Umbilical cord (tissue), 2 donors: ENCODE measurements around the gene DCDC1. TPM values are rescaled to one million over a fixed set of nuclear protein-coding genes. Genes with fewer than 3 reads are reported as not detected.
A peak's percentile ranks its signal among the peaks of the same experiment; 100 is the strongest.

Experiments used
- DNase-seq: peaks from one replicate; pipeline ENCODE4 v3.0.0-alpha.2; 2015; ENCODE audit warnings: low spot score
- total RNA-seq: library from RNA; depleted of rRNA; stranded (reverse); fragments of >200 nt; gene quantifications from one replicate; pipeline ENCODE4 v1.2.3, GENCODE V29; 2014; ENCODE audit warnings: low replicate concordance; ENCODE audit not compliant: insufficient read depth

The DCDC1 gene
- total RNA-seq, 1 donor from 2014 or later = 15.4 TPM

DNA sequence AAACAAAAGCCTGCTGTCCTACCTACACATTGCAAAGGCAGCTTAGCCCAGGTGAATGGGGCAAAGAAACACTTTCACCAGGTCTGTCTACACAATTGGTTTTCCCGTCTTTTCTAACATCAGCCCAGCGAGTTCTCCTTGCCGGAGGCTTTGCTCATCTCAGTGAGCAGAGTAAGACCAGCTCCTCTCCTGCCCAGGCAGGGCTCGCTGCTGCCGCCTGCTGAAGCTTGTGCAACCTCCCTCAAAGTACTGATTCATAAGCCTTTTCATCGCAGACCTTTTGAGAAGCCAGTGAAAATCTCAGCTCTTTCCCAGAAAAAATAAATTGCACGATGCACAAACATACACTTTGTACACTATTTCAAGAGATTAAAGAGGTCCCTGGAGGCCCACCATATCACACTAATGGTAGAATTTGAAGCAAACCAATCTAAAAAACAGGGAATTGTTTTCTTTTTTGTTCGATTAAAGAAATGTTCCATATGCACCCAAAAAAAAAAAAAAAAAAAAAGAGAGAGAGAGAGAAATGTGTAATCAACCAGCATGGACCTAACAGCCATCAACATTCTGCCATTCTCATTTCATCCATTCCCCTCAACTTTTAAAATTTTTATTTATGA, 455.3 kb downstream of the DCDC1 start:
- DNase-seq = peak; percentile 73

DNA sequence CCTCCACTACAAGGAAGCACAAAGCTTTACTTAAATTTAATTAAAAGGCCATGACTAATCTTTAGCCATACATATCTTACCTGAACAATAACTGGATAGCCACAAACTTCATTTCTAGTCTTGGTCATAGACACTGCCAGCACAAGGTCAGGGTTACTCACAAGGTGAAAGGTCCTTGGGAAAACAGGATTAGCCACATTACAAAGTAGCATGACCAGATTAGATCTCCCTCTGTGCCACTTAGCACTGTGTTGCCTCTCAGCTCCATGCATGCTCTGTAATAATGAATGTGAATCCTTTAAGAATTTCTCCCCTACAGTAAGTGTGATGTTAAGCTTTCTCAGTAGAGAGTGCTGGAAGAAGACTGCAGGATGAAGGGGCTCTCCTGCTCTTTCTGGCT, 458.3 kb downstream of the DCDC1 start:
- no peak for DNase-seq

DNA sequence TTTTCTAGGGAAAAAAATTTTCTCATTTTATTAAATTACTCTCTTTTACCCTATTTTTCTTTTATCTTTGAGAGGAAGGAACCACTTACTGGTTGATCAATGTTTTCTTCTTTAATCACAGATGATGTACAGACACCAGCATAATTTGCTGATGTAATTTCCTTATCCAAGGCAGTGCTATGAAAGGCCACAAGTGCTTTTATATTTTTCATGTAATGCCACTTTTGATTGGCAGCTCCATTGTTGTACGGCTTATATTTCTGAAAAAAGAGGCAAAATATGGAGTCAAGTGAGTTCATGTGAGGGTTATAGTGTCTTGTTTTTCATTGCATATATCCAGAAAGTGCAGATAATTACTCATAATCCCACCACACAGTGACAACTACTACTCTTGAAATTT, 460.7 kb downstream of the DCDC1 start:
- no peak for DNase-seq

DNA sequence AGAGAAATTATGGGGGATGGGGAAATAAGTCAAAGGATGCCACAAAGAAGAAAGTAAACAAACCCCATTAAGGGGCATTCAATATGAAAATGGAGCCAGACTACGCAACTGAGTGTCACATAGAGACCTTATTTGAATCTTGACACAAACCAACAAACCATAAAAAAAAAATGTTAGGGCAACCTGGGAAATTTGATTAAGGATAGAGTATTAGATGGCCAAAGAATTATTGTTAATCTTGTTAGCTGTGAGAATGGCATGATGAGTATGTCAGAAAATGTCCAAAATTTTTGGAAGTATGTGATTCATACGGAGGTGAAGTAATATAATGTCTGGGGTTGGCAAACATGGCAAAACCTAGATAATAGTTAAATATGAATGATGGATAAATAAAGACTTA, 461.3 kb downstream of the DCDC1 start:
- DNase-seq = no peak

DNA sequence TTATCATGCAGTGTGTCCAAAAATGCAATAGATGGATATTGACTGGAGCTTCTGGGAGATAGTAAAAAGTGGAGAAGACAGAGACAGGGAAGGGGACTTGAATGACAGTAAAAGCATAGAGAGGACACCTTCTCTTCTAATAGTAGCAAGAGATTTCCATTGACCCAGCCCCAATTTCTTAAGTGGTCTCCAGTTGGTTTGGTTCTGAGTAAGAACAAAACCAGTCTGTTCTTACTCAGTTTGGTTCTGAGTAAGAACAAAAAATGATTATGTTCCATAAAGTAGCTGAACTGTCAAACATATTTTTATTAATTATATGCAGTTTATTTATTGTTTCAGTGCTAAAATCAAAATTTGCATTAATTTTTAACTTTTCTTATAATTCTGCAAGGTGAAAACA, 466.6 kb downstream of the DCDC1 start:
- DNase-seq = no peak

DNA sequence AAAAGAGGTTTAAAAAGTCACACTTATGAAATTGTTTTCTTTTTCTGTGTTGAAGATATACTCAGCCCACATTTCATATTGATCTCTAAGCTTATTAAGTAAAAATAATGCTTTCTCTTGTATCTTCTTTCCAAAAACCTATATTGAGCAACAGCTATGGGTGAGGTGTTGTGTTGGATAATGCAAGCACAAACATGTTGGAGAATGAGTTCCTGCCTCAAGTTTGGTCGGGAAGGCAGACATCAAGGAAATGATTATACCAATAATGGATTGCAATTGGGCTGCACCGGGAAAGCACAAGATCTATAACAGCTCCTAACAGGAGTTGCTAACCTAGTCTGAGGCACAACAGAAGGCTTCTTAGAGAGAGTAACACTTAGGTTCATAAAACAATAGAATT, 474.5 kb downstream of the DCDC1 start:
- DNase-seq = no peak

DNA sequence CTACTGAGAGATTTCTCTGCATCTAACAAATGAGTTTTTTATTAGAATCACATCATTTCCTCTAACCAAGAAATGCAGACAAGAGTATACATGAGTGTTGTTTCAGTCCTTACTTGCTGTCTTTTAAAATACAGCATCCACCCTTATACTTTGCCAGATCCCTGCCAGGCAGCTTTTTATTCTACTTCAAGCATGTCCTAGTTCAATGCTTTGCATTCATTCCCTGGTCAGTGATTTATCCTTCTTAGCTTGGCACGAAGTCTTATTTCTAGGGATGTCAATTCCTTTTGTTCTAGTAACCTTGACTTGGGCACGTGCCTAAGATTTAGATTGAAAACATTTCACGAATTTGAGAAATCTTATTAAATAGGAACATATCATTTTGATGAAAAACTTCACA, 476.2 kb downstream of the DCDC1 start:
- no peak for DNase-seq

DNA sequence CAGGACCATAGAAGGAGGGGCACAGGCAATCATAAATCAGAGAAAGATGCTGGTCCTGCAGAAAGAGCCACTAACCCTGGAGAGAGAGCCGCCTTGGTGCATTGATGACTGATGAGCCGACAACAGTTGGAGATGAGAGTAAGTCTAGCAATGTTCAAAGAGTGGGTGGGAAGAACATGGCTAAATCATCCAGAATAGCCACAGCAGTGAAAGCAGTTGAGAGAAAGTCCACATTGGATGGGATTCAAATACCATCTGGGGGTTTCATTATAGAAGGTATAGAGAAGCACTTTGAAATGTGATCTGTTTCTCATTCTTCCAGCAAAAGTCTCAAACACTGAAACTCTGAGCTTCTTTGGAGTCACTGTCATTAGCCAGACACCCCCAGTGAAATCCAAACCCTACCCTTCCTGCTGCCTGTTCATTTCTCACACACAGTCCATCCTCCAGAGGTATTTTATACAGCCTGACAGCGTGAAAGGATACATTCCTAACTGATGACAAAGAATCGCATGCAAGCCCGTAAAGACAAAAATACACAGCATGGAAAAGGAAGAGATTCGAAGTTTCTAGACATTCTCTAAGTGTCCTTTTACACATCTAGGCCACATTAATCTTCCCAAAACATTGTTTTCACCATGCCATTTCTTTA, 480.3 kb downstream of the DCDC1 start:
- no peak for DNase-seq

DNA sequence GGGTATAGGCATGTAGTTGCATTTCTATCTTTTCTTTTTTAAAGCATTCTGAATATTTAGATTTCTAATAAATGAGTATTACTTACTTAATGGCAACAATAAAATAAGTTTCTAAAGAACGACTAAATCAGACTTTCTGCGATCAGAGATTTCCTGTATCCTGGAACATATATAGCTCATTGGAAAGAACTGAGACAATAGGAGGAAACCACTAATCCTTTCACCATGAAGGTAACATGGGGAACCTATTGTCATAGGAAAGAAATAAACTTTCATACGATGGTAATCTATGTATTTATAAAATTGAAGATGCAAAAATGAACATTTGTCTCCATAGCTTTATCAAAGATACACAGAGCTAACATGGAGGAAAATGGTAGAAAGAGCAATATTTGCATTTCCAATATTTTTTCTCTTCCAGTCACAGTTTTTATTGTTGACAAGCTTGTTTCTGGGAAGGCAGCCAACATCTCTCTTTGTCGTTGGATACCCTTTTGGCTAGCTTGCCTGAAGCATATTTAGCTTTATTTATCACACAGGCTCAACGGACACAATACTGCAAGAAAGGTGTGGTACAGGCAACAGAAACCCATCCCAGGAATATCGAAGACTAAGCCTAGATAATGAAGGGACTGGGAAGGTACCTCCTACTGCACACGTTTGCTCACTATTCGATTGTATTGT, 490.1 kb downstream of the DCDC1 start:
- no peak for DNase-seq

DNA sequence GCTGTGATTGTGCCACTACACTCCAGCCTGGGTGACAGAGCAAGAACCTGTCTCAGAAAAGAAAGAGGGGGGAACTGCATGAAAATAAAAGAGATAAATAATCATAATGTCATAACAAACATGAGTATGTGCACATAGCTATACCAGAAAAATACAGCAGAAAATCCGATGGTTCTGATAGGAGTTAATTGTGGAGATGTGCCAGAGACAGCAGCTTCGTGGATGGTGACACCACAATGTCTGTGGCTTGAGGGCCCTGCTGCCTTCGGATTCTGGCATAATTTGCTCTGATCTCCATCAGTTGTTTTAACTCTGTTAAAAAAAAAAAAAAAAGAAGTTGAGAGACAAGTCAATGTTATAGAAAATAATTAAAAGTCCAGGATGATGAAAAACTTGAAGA, 491.1 kb downstream of the DCDC1 start:
- no peak for DNase-seq

DNA sequence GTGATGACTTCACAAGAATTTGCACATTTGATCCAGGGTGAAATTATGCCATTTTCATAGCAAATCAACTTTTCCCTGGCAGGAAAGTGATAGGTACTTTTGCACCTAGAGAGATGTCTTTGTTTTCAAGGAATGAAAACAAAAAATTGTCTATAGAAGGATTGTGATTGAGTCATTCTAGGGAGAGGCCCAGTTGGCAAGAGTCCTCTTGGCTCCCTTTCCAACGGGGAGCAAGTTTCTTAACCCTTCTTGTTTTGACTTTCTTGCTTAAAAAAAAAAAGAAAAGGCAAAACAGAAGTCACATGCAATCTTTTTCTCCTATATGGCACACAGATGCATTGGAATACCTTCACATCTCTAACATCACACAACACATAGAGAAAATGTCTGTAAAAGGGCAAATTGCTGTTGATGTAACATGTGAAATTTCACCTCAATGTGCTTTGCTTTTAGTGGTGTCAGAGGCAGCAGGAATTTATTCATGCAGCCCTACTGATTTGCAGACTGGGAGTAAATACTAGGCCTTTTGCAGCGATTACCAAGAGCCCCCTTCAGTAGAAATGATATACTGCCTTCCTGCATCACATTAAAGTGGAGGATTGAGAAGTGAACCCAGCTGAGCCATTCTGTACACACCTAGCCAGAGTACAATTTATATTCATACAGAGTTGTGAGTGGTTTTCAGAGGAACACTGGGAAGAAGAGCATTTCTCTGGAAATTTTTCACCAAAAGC, 492.7 kb downstream of the DCDC1 start:
- peak; percentile 39 for DNase-seq

DNA sequence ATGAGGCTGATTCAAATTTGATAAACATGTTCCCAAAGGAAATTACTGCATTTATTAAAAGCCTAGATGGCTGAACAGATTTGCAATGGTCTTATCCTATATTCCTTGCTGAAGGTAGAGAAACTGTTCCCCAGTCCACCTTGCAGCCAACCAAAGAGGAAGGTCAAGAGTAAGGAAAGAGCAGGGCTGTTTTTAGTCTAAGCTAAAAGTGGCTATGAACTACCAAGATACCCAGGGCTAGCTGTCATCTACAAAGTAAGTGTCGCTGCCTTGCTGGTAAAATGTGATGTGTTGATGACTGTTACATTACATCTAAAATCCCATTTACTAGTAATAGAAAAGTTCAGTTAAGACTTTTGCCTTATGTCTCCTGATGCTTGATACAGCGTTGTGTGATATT, 493.3 kb downstream of the DCDC1 start:
- no peak for DNase-seq

DNA sequence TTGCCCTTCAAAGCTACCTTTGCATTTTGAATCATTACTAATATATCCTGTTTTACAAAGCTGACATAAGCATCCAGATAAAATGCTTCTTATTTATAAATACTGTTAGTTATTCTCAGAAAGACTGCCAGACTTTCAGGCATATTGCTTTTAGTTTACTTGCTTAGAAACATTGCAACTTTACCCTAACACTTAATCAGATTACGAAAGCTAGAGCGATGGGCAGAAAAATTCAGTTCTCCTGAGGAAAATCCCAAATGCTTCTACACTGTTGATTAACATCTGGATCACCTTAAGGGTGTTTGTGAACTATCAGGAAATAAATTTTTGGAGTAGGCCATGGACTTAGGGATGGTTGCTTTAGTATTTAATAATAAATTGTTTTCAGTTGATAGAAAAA, 493.7 kb downstream of the DCDC1 start:
- no peak for DNase-seq

DNA sequence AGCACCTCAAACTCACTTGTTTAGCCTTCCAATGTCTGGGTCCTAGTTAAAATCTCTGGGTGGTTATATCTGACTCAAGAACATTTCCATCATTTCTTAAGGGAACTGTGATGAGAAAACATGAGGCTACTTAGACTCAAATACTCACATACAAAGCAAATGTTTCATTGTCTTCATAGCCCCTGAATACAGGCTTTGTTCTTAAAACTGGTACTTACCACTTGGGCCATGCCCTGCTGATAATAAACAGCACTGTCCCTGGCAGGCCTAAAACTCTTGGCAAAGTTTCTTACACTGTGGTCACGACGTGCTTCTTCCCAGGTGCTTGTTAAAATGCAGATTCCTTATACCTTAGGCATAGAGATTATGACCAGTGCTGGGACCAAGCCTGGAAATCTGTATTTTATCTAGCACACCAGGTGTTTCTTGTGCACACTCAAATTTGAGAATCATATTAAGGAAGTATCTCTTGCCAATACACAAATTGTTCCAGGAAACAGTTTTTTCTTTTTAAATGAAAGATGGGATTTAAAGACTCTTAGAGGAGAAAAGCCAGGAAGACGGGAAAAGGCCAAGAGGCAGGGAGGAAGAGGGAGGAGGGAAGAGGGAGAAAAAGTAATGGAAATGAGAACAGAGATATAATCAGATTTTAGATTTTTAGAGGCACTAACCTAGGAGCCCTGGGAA, 495.5 kb downstream of the DCDC1 start:
- DNase-seq = no peak

DNA sequence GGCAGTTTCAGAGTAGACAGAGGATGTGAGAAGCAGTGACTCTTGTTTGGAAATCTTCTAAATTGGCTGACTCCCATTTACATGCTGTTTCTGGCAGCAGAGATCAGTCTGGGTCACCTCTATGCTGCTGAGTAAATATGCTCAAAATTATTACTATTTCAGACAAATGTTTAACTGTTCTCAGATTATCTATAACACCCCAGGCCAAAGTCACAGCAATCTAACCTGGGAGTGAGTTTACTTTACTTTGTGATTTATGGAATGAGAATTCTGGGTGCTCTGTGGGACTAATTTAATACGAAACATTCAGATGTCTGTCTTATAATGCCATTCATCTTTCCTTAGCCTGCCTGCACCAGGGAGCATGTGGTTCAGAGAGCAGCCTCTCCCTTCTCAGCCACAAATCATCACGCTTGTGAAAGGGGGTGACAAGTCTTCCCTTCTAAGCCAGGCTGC, 500.9 kb downstream of the DCDC1 start:
- no peak for DNase-seq

DNA sequence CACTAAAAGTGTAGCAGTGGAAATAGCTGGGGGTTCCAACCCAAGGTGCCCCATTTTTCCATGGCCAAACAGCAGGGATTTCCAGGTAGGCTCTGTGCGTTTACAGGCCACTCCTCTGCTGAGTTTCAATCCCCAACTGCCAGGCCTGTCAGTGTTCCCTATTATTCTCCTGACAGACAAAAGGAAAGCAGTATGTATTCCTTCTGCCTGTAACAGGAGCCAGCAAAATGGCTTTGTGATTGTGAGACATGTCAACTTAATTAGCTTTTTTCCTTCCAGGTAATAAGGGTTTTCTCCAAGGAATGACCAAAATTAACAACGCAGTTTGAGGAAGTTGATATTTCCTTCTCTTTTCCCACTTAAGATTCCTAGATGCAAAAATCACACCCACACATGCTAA, 506.3 kb downstream of the DCDC1 start:
- no peak for DNase-seq

DNA sequence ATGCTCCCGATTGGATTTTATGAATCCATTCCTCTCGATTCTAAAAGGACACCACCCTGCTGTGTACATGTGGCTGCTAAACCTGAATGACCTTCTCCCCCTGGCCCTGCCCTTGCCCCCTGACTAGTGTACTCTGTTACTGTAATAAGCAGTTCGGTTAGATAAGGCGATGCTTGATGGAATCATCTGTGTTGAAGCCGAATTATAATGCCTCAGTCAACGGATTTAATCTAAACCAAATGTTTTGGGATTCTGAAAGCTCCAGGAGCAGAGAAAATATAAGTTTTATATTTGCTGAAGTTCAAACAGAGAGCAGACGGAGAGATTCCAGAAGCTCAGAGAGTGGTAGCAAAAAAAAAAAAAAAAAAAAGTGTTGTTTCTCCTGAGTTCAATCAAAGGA, 508.0 kb downstream of the DCDC1 start:
- DNase-seq = peak; percentile 49

DNA sequence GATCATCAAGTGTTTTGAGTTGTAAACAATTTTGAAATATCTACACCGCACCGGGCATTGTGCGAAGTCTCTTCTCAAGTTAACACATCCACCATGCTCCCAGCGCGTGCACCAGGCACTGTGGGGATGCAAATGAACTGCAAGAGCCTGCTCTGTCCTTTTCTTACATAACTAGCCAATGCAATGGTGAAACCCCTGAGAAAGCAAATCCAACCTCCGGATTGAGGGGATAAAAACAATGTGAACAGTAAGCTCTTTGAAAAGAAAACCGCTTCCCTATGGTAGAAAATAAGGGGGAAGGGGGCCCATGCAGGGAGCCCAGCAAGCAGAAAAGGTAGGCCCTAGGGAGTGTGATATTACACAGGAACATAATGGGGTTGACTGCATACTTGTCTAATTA, 508.5 kb downstream of the DCDC1 start:
- DNase-seq = no peak

DNA sequence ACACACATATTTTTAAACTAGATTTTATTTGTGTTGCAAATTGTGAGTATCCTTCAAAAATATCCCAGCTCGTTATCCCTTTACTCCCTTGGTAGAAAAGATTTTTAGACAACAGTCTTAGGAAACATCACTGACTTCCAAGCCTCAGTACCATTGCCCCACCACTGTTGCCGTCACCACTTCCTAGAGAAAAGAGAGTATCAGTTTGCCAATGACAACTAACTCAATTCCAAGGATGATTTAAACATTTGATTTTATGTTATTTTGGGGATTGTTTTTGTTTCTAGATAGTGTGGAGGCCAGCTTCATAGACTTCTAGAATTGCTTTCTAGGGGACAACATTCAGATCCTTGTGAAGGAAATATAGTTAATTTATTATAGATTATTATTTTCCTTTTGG, 509.4 kb downstream of the DCDC1 start:
- DNase-seq = no peak

DNA sequence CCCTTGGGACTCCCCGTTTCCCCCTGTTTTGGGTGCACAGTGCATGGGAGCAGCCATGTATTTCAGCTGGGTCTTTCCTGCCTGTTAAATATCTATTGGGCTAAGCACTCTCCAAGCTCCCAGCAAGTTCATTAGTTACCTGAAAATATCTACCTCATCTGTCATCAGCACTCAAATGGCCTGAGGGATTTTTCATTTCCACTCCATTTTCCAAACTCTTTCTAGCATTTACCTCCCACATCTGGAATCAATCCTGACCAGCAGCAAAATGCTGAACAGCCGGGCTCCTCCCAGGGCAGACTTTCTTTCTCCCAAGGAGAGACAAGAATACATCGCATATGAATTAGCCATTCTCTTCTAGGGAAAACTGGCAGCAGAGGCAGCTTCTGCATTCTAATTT, 509.9 kb downstream of the DCDC1 start:
- DNase-seq = peak; percentile 40

DNA sequence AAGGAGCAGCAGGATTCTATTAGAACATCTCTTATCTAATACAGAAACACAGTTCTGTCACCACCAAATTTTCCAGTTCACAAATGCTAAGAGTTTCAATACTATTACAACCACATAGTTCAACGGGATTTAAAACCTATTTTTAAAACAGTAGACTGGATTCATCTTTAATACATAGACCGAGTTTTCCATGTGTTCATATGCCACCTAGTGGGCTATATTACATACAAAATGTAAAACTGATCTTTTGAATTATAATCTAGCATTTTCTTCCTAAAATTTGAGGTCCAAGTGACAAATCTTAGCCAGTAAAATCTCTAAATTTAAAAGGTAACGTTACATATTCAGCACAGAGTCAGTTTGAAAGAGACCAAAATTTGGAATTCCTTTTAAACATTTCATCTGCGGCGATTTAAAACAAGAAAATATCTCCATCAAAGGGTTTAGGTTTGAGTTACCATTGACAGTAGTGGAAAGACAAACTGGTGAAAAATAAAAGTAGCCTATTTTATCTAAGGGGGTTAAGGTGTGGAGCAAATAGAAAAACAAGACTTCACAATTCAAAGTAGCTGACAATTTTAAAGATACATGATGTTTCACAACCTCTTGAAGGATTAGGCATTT, 514.0 kb downstream of the DCDC1 start:
- DNase-seq = peak; percentile 50
